ENCODE results near the gene ACTL8. TPM values are rescaled to one million over a fixed set of nuclear protein-coding genes. Genes with fewer than 3 reads are reported as not detected.

The ACTL8 gene
- total RNA-seq, 2 experiments from 2014 or later, result not detected

DNA sequence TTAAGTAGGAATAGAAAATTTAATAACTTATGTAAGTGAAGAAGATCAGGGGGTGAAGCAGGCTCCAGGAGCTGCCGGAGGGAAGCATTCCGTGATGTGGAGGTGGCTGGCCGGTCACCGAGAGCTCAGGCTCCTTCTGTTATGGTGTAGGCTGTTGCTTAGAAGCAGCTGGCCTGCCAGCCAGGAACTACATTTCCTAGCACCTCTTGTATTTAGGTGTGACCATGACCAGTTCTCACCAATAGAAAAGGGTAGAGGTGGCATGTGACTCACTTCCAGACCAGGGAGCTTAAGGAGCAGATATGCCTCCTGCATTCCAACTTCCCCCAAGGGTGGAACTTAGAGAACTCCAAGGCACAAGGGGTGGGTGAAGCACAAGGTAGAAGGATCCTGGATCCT is 120.7 kb downstream of the ACTL8 start:
- Mint-ChIP-seq H3K4me1 (no peaks in the 10 kb centered on the region), H3K27ac (no peak overlapping the region), H3K9me3 (no peaks in the 10 kb centered on the region), H3K36me3 (no peaks in the 10 kb centered on the region), H3K27me3 (no peaks in the 10 kb centered on the region), H3K4me3 (no peak overlapping the region)
- POLR2A ChIA-PET, result no interaction called here
- ATAC-seq (ENCODE audit: low read depth) (no peak), DNase-seq (no peak)

Other genes with a start within 250 kb of the ACTL8 start
- under 1 TPM; 0.39 to 0.48 TPM for gene ARHGEF10L, start 215.6 kb upstream of the ACTL8 start, total RNA-seq

All from activated naive CD8-positive, alpha-beta T cell treated with anti-CD3 and anti-CD28 coated beads, Interleukin-2, amount 10 ng/mL, durations not matched to agents 7 days and 5 days (primary cell).